GM21526 (cell line): ENCODE results near the gene CBX2.
"Not testable (repeated sequence)": the region's sequence is repeated elsewhere in the genome, so short reads cannot be mapped to it uniquely, and the experiment has no call there.

Source experiments
- ATAC-seq: cut with Tn5 transposase; IDR thresholded peaks from one replicate; pipeline ENCODE4 v1.9.1; 2021; ENCODE audit warnings: moderate library complexity; ENCODE audit not compliant: unreplicated experiment, low FRiP score

The CBX2 gene

DNA sequence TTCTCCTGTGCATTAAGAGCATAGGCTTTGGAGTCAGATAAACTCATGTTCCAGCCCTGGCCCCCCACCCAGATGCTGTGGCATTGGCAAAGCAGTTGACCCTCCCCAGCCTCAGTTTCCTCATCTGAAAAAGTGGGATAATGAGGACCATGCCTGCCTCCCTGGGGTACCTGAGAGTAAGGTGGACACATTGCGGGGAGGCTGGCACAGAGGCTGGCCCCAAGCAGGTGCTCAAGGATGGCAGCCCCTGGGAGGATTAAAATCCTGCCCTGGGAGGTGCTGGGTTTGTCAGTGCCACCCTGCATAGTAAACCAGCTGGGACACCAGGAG, 35.4 kb upstream of the CBX2 start:
- ATAC-seq: no peak

DNA sequence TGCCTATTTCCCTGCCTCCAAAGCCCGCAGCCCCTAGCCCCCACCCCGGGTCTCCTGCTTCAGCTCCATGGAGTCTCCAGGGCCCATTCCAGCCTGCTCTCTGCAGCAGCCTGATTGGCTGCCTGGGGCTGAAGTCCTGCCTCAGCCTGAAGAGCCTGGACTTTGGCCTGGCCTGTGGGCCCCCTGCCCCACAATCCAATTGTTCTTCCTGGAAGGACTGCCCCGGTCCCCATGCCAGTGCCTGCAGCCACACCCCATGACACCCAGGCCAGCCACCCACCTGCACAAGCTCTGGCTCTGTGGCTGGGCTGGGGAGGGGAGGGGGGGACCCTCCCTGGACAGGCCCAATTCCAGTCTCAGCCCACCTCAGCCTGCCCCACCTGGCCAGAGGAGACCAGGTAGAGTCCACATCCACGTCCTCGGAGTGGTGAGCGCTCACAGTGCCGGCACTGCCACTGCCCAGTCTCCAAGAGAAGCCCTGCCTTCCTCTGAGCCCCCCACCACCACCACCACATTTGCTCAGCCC, 34.9 kb upstream of the CBX2 start:
- no peak for ATAC-seq

DNA sequence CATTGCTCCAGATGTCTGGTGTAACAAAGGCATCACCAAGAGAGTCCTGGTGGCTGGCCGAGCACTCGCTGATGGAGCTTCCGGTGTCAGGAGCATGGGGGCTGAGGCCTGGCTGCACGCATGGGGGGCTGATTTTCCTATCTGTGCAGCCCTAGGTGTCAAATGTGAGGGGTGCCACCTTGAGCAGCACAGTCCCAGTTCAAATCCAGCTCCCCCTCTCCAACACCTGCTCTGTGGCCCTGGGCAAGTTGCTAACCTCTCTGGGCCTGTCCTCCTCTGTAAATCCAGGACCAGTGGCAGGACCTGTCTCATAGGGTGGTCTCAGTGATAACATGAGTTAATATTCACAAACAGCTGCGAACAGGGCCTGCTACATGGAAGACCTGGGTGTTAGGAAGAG, 34.3 kb upstream of the CBX2 start:
- no peak for ATAC-seq

DNA sequence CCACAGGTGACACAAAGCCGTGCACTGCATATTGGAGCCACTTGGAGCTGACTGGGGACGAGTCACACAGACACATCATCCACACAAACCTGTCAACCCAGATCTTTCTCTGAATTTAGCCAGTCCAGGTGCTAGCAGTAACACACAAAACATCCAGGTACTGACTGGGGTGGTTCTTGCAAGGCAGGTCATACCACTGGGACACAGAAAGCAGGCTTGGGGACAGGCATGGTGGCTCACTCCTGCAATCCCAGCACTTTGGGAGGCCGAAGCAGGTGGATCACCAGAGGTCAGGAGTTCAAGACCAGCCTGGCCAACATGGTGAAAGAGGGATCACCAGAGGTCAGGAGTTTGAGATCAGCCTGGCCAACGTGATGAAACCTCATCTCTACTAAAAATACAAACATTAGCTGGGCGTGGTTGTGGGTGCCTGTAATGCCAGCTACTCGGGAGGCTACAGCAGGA, 32.3 kb upstream of the CBX2 start:
- ATAC-seq: no peak

DNA sequence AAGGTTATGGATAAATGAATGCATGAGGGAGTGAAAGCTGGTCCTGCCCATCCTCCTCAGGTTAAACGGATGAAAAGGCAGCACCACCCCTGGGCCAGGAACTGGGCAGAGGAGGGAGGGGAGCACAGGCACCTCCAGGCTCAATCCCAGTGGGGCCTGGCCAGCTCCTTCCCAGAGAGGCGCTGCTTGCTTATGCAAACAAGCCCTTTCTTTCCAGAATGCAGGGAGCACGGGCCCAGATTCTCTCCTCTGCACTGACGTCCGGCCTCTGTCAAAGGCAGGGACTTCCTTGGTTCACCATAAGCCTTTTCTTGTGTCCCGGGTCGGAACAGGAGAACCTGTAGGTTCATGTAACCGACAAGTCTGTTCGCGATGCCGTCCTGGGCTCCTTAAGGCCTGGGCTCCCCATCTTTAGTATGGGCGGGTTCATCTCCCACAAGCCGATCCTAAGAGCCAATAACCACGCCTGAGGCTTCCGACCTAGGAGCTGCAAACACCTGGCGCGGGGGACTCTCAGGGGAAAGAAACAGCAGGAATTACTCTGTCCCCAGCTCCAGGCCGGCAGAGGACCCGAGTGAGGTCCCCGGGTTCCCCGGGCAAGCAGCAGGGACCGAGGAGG, 30.9 kb upstream of the CBX2 start:
- no peak for ATAC-seq

DNA sequence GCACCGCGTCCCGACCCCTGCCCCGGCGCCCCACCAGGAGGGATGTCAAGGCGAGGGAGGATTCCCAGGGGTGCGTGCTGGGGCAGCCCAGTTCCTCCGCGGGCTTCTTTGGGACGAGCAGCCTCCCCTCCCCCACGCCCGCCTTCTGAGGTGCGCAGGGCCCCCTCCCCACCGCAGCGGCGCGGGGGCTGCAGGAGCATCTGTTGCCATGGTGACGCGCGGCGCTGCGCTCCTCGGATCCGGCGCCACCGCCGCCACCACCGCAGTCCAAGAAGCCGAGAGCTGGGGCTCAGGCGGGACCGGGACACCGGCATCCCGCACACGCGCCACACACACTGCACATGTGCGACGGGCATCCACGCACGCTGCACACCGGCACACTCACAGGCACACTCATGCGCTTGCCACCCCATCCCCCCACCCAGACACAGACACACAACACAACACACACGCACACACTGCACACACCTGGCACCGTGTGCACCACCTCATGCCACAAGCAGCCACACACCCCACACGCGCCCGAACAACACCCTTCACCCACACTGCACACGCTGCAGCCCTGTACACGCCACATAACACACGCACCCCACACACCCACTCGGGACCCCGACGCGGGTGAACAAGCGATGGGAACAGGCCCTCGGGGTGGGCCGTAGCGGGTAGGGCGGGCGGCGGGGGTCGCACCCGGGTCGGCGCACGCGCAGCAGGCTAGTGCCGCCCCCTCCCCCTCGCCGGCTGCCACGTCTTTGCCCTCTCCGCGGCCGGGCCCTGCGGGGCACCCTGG, 30.2 kb upstream of the CBX2 start:
- no peak for ATAC-seq

DNA sequence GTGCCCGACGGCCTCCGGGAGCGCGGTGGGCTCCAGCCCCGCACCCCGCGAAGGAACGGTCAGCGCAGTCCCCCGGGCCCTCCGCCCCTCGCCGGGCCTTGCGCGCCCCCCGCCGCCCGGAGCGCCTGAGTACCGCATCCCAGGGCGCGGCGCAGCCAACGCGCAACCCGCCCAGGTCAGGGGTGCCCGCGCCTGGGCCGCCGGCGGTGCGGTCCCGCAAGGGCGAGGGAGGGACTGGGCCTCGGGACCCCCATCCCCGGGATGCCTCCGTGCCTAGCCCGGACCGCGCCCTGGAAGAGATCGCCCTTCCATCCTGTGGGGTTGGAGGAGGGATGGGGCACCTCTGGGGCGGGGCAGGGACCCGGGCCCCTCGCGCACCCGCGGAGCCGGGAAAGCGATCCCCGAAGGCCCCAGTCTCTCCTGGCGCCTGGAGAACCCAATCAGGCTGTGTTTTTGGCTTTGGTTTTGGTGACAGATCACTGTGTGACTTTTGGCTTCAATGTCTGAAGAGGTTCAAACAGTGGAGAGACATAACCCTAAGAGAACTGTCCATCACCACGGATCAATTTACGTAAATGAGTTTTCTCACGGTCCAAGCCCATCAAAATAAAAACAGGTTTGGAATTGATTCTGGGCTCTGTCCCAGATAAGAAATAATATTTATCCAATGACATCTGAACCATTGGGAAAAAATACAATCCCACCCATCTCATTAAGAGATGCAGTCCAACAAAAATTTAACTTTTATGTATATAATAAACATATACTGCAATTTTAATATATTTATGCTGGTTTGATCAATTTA, 29.5 kb upstream of the CBX2 start:
- ATAC-seq: no peak

DNA sequence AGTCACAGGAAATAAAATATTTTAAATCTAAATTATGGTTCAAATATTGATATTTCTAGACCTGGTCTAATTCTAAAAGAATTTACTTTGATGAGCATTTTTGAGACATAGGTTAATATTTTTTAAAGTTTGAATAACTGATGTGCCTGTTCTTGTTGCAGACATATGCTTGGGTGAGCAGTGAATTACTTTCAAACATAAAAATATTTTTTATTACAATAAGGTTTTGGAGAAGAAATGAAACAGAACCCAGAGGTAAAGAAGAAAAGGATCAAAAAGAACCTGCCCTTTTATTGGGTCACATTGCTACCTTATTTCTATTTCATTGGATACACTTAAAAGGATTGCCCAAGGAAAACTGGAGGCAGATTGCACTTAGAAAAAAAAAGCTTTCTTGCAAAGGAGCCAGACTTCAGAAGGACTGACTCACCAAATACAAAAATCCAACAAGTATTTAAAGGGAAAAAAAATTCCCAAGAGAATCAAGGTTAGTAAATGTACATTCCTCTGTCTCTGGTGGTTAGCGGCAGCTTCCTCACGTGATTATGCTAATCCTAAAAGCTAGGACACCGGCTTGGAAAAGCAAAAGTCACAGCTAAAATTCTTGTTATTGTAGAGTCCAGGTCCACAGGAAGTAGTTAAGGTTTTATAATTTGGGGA, 28.7 kb upstream of the CBX2 start:
- ATAC-seq: no peak

DNA sequence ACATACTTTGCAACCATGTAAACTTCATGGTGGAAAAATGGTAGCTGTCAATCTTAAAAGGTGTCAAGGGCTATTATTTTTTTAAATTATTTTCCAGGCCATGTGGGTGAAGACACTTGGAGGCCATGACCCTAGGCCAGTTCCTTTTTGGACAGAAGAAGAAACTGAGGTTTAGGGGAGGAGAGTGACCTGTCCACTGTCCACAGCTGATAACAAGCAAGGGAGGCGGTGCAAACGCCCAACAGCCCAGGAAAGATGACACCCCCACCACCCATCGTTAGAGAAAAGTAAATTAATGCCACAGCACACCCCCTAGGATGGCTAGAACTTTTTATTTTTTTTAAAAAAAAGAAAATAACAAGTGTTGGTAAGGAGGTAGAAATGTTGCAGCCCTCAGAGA, 28.0 kb upstream of the CBX2 start:
- ATAC-seq: no peak

DNA sequence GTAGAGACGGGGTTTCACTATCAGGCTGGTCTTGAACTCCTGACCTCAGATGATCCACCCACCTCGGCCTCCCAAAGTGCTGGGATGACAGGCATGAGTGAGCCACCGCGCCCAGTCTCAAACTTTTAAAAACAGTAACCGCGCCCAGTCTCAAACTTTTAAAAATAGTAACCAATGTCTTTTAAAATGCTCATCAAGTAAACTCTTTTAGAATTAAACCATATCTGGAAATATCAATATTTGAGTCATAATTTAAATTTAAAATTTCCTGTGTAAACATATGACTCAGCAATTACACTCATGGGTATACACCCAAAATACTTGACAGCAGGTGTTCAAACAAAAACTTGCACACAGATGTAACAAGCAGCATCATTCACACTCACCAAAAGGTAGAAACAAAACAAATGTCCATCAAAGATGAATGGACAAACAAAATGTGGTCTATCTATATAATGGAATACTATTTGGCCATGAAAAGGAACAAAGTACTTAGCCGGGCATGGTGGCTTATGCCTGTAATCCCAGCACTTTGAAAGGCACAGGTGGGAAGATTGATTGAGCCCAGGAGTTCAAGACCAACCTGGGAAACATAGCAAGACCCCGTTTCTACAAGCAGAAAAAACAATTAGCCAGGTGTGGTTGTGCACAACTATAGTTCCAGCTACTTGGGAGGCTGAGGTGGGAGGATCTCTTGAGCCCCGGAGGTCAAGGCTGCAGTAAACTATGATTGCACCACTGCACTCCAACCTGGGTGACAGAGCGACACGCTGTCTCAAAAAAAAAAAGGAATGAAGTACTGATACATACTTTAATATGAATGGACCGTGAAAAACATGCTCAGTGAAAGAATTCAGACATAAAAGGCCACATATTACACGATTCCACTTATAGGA, 27.1 kb upstream of the CBX2 start:
- no peak for ATAC-seq

DNA sequence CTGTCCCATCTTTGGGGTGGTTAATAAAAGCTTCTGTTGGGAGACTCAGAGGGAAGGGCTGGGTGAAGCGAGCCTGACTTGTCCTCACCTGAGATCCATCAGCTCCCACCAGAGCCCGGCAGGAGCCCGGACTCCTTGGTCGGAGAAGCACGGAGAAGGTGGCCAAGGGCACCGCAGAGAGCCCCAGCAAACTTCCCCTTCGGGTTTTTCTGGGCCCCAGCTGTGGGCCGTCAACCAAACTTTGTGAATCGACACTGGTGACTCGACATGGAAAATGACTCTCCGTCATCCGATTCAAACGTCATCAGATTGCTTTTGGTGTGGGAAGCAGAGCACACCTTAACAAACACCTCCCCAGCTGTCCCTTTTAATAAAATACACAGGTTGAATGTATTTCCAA, 25.8 kb upstream of the CBX2 start:
- ATAC-seq: no peak

DNA sequence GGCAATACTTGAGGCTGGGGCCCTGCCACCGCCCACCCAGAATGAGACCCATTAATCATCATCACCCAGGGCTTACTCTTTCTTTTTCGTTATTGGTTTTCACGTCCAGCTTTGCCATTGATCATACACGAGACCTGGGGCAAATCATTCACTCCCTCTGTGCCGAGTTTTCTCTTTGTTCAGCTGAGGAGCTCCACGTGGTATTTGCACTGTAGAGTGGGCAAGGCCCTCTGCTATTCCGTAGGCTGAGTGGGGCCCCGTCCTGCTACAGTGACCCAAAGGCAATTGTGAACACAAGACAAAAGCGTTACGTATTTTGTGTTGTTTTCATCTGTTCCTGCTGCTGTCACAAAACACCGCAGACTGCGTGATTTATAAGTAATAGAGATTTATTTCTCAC, 23.6 kb upstream of the CBX2 start:
- ATAC-seq: no peak

DNA sequence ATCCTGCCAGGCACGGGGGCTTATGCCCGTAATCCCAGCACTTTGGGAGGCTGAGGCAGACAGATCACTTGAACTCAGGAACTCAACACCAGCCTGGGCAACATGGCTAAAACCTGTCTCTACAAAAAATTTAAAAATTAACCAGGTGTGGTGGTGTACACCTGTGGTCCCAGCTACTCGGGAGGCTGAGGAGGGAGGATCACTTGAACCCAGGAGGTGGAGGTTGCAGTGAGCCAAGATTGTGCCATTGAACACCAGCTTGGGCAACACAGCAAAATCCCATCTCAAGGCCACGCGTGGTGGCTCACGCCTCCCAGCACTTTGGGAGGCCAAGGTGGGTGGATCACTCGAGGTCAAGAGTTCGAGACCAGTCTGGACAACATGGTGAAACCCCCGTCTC, 23.0 kb upstream of the CBX2 start:
- ATAC-seq: not testable (repeated sequence)

DNA sequence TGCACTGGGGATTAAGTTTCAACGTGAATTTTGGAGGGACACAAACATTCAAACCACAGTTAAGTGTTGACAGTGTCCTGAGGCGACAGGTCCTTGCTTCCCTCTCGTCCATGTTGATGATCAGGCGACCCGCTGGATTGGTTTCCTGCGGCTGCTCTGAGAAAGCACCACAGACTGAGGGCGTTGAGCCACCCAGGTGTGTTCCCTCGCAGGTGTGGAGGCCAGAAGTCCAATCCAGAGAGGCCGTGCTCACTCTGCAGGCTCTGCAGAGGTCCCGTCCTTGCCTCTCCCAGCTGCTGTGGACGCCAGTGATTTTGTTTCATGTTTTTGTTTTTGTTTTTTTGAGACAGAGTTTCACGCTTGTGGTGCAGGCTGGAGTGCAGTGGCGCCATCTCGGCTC, 22.4 kb upstream of the CBX2 start:
- ATAC-seq: no peak

DNA sequence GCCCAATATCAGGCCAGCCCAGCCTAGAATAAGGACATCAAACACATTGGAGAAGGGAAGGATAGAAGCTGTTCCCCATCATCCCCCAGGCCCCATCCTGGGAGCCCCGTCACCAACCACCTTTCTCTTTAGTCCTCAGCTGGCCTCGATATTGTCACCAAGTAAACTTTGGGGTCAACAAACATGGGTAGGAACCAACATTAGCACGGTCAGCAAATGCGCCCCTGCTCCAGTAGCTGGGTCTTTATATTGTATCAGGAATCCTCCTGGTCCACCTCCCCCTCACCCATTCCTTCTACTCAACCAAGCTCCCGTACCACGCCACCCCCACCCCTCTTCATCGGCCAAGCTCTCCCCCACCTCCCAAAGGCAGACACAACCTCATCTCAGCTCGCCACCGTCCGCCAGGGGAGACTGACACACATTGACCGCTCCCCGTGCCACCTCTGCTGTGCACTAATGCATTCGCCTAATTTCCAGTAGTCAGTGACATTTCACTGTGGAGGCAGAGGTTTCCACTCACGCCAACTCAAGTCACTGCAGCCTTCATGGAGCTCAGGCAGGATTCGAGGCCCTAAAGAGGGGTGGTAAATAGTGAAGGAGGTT, 20.7 kb upstream of the CBX2 start:
- ATAC-seq: no peak

DNA sequence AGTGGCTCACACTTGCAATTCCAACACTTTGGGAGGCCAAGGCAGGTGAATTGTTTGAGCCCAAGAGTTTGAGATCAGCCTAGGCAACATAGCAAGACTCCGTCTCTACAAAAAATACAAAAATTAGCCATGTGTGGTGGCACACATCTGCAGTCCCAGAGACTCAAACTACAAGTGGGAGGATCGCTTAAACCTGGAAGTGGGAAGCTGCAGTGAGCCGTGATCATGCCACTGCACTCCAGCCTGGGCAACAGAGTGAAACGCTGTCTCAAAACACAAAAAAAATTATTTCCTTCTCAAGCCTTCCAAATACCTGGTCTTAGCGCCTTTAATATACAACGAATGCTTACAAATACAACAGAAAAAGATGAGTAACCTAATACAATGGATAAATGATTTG, 19.7 kb upstream of the CBX2 start:
- ATAC-seq: no peak

DNA sequence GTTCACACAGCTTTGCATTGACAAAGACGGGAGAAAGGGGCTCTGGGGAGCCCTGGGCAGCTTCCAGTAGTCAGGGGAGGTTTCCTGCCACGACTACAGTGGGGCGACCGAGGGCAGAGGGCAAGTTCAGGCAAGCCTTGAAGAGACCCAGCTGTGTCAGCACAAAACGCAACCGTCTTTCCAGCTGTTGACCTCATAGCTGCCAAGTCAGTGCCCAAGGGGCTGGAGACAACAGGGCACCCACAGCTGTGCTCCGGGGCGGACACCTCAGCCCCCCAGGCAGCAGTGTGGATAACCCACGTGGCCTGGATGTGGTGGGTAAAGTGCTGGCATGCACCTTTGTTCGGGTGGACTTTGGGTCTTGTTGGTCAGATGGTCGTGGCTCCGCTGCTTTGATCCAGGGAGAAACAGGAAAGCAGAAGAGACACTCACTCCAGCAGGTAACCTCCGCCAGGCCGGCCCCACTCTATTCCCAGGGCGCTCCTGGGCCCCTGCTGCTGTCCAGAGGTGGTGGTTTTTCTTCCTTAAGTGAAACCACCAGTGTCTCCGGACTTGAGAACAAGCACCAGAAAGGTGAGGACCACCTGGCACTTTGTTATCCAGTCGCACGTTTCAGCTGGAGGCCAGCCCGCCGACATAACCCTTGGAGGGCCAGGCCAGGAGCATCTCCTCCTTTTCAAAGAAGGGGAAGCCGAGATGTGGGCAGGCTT, 17.6 kb upstream of the CBX2 start:
- ATAC-seq: no peak

DNA sequence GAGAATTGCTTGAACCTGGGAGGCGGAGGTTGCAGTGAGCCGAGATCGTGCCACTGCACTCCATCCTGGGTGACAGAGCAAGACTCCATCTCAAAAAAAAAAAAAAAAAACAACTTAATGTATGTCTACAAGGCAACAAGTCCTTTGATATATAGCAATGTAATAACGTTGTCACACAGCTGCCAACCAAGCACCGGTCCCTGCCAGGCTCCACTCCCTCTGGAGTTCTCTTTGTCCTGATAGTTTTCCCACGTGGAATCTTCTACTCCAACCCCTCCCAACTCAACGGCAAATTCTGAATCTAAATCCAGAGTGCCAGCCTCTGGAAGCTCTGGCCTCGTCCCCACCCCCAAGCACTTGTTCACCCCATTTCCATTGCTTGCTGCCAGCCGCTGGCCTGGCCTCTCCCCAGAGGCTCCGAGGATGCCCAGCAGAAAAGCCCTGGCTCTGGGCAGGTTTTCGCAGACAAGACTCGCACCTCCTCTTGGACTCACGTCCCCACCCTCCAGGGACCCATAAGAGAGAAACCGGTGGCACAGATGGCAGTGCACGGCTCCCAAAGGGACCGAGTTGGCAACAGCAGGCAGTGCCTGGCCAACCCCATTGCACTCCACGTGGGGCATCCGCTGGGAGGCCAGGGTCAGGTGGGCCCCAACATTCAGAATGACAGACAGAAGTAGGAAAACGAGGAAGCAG, 15.9 kb upstream of the CBX2 start:
- ATAC-seq: no peak
